Activated naive CD4-positive, alpha-beta T cell treated with anti-CD3 and anti-CD28 coated beads, Interleukin-2, amount 50 U/mL, for 16 hours (primary cell): Measurements from ENCODE around the gene NTN3.
"Not testable (repeated sequence)": the region's sequence is repeated elsewhere in the genome, so short reads cannot be mapped to it uniquely, and the experiment has no call there.

Source experiments
- DNase-seq: peaks from one replicate; pipeline ENCODE4 v3.0.0-alpha.2; 2020

NTN3 gene

DNA sequence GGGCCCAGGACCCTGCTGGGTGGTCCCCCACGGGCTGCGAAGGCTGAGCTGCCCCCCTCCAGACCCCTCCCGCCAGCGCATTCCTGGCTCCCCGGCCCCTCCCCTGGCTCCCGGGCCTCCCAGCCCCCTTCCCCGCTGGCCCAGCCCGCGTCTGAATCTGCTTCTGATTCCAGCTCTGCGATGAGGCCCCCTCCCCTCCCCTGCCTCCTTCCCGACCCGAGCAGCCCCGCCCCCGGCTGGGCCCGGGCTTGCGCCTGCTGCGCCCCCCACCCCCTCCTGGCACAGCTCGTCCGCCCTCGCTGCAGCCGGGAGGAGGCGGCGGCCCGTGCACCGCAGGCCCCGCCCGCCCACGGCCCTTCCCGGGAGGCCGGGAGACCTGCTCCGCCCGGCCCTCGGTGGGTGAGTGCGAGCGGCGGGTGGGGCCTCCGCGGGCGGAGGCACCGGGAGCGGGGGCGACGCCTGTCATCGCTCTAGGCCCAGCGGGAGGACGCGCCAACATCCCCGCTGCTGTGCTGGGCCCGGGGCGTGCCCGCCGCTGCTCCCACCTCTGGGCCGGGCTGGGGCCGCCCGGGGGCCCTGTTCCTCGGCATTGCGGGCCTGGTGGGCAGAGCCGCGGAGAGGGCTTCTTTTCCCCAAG is at the start of gene NTN3:
Gene NTN3, plus strand, starts transcription at position 282 of the 637 bp plus-strand sequence. CDS start 405 bp downstream, outside the sequence.
- no peak for DNase-seq

DNA sequence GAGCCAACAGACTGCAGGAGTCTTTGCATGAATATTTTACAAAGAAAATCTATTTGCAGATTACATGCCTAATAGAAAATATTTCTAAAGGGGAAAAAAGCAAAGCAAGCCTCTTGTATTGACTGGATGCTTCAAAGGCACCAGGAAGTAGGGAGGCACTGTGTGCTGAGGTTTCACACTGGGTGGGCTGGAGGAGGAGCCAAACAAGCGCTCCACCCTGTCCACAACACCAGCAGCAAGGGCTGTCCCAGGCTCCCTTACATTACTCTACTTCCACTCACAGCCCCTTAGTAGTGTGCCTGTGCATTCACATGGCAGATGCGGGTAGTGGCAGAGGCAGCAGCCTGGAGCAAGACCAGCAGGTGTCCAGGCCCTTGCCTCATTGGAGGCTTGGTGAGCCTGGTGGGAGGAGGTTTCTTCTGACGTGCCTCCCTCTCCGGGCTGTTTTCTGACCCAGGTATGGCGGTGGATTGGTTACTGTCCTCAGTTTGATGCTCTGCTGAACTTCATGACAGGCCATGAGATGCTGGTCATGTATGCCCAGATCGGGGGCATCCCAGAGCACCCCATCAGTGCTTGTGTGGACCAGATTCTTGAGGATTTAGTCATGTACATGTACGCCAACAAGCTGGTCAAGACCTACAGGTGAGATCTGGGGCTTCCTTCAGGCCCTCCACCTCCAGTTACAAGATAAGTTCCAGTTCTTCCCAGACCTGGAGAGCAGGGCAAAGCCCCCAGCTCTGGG is 48.8 kb upstream of the NTN3 start:
- DNase-seq: no peak

DNA sequence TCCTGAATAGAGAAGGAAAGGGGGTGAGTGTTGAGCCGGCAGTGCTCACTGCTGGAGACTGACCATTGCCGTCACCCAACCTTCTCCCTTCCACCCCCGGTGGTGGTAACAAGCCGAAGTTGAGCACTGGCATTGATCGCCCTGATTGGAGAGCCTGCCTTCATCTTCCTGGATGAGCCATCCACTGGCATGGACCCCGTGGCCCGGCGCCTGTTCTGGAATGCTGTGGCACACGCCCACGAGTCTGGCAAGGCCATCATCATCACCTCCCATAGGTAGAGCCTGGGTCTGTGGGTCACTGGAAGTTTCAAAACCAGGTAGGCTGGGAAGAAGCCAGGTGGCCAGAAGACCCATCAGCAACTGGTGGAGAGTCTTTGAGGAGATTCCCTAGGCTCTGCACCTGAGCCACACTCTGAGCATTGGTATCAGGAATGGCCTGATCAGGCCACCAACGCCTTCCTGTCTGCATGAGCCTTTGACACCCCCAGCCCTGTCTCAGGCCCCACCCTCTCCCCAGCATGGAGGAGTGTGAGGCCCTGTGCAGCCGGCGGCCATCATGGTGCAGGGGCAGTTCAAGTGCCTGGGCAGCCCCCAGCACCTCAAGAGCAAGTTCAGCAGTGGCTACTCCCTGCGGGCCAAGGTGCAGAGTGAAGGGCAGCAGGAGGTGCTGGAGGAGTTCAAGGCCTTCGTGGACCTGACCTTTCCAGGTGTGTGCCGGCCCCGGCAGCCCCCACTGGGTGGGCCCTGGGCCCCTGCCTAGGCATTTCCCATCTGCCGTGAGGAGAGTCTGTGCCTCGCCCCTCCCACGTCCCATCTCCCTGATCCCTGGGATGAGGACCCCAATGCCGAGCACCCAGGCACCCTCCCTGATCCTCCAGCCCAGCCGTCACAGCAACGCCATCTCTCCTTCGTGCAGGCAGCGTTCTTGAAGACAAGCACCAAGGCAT is 46.8 kb upstream of the NTN3 start:
- no peak for DNase-seq

DNA sequence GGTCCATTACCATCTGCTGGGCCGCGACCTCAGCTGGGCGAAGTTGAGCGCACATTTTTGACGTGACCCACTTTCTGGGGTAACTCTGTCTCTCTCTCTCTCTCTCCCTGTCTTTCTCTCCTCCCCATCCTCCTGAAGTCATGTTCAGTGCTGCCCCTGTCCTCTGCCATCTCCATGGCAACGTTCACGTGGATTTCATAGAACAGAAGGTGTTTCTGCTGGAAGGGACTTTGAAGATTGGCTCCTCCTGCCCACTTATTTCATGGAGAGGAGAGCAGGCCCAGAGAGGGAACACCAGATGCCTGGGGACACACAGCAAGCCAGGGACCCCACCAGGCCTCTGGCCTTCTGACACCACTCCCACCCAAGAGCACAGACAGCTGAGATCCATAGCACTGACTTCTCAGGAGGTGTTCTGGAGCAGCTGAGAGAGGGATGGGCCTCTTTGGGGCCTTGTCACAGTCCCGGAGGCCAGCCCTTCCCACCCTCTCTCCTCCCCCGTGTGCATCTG is 46.0 kb upstream of the NTN3 start:
- DNase-seq: no peak

DNA sequence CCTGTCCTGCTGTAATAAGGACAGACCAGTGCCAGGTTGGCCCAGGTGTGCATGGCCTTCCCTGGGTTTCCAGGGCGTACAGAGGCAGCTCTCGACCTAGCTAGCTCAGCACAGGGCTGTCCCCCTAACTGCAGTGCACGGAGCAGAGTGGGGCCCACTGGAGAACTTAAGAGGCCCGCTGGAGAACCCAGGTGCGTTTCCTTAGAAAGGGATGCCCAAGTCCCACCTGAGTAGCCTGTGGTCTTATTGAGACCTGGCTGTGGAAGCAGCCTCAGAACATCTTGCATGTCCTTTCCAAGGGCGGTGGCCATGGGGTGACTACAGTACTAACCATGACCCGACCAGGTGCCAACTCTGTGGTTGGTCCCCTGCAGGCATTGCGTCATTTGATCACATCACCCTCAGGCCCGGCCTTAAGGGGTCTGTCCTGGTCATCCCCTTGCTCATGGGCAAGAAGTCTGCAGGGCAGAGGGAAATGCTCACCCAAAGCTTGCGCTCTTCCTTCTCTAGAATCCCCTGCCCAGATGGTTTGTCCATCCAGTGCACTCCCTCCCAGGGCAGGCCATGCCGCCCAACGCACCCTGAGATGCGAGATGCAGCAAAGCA is 45.2 kb upstream of the NTN3 start:
- DNase-seq: no peak

DNA sequence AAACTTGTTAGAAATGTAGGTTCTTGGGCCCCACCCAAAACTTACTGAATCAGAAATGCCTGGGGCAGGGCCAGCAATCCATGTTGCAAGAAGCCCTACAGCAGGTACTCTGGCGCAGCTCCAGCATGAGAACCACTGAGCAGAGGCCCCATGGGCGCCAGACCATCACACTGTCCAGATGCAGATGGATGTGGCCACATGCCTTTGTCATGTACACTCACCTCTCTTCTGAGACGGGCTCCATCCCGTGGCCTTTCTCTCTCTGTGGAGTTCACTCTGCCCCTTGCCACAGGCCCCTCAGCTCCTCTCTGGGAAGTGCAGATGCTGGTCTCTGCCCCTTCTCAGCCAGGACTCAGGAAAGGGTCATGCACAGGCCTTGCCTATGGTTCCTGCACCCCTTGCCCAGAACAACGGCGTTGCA is 44.1 kb upstream of the NTN3 start:
- DNase-seq: no peak

DNA sequence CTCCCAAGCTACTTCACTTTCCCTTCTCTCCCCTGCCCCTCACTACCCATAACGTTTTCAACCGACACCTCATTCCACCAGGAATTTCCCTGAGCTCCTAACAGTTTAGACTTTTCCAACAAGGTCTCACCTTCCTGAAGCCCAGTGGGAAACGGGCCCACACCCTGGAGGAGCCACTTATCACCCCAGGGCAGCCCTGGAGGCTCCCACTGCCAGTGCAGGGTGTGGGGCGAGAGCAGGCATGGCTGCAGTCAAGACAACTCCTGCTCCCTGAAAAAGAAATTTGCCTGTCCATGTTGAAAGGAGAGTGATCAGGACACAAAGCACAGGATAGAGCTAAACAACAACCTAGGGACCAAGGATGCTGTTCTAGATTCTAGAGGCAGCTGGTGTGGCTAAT is 43.6 kb upstream of the NTN3 start:
- DNase-seq: no peak

DNA sequence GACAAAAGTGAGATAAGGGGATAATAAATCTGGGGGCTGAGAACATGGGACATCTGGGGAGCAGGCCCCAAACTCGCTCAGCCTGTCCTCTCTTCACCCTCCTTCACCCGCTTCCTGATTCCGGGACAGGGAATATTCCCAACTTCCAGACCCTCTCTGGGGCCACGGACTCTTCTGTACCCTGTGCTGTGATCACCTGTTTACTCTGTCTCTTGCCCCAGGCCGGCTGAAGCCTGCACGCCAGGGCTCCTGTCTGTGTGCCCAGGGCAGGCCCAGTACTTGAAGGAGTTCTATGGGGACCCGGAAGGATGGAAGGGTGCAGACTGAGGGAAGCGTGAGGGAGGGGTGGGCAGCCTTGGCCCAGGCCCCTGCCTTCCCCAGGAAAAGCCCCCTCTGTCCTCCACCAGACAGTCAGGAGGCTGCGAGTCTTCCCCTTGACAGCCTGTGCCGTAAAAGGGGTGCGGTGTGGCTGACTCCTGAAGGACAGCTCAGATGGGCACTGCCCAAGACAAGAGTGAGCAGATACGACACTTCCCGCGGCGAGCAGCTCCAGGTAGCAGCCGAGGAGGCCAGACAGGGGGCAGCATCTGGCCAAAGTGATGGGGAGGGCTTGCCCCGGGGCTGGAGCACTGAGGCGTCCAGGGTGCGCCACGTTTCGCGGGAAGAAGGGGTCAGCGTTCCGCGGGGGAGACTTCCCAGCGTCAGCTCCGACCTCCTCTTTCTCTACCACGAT is 42.9 kb upstream of the NTN3 start:
- DNase-seq: no peak

DNA sequence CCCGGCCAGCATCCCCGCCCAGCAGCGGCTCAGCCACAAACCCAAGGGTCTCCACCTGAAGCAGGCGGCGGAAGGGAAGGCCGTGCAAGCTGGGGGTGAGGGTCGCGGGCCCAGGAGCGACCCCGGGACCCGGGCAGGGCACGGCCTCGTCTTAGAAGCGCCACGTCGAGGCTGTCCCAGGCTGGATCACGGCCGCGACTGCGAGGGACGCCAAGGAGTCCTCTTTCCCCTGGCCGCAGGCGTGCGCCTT is 42.4 kb upstream of the NTN3 start:
- DNase-seq: no peak

DNA sequence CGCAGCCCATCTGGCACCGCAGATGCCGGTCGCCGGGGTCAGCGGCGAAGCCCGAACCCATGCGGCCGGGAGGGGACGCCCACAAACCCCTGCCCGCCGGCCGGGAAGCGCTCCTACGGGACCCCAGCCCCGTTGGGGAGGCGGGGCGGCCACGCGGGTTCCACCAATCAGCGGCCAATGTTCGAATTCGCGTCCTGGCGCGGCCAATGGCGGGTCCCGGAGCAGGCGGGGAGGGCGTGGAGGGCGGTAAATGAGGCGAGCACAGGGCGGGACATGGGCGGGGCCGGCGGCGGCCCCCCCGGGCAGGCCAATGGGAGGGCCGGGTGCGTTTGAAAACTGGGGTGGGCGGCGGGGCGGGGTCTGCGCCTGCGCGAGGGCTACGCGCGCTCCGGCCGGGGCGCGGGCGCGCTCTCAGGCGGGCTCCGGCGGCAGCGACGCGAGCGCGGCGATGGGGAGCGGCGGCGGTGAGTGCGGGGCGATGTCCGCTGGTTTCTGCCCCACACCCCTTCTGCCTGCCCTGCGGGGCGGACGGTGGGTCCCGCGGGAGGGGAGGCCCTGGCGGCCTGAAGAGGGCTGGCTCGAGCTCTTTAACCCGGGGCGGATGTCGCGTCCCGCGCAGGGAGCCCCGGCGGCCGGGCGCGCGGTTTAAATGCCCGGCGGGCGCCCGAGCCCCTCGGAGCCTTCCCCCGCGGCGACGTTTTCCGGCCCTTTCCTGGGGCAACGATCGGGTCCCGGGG is 41.9 kb upstream of the NTN3 start, which contains the start of gene CCNF:
Gene CCNF, plus strand, starts transcription at position 414 of the 737 bp plus-strand sequence. Its CDS starts 35 bp downstream, at position 449.
- peak; percentile 99 for DNase-seq

DNA sequence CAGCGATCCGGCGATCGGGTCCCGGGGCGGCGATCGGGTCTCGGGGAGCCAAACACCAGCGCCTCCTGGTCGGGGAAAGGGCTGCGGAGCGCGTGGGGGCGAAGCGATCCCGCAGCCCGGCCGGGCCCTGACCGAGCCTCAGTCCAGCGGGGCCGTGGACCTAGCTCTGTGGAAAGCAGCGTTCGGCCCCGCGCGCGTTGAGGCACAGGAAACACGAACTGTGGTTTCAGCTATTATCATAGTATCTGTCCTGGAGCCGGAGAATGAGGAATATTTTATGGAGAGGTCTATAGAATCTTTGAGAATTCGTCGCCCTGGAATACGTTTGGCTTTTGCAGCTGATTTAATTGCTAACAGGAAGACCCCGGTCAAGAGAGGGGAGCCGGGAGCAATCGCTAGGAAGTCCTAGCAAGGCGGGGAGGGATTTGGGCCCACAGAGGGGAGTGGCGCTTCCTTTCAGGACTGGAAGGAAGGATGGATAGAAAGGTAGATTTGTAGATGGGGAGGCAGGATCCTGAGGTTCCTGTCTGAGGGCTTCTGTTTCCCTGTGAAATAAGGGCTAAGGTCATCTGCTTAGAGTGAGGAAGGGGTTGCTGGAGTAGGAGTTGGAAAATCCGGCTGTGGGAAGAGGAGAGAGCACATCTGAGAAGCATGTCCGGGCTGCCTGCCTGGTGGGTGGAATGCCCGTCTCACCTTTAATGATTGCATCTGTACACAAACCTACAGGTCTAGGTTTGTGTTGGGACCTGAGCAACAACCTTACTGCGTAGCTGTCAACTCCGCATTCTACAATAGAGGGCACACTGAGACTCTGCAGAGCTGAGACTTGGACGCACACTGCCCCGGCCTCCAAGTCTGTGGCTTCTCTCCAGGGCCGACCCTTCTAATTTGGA is 41.1 kb upstream of the NTN3 start:
- DNase-seq: no peak

DNA sequence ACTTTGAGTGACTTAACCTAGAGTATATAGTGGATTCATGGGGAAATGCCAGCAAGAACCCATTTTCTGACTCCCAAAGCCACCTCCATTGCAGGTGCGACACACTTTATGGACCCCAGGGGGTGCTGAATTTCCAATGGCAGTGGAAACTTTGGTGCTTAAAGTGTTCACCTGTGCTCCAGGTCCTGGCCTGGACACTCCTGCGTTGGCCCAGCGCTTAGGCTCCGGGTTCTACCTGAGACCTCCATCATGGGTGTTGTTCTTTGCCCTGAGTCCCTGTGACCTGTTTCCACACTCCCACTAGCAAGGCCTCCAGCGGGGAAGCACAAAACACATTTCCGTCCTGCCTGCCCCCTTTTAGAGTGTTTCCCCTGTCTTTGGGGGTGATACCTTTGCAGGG is 38.8 kb upstream of the NTN3 start:
- DNase-seq: no peak

DNA sequence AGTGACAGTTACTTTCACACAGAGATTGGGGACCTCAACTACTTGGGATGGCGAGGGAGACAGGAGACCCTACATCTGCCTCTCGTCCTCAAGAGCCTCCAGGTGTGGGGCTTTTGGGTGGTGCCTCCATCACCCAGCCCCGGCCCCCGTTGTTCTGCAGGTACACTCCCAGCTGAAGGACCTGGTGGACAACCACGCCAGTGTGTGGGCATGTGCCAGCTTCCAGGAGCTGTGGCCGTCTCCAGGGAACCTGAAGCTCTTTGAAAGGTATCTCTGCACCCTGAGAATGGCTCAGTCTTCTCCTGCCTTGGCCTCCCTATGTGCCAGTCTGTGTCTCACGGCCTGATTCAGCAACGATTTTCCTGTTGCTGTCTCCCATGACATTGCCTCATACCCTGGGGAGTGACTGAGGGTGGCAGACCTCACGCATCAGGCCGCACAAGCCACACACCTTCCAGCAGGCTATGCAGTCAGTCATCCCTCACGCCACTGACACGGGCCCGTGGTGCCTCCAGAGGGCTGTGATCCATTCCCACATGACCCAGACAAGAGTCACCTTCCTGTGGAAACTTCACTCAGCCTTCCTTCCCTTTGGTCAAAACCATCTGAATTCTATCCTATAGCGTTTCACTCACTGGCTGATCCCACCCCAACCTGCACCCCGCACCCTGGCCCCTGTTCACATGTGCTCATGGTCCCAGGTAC is 38.1 kb upstream of the NTN3 start:
- DNase-seq: no peak

DNA sequence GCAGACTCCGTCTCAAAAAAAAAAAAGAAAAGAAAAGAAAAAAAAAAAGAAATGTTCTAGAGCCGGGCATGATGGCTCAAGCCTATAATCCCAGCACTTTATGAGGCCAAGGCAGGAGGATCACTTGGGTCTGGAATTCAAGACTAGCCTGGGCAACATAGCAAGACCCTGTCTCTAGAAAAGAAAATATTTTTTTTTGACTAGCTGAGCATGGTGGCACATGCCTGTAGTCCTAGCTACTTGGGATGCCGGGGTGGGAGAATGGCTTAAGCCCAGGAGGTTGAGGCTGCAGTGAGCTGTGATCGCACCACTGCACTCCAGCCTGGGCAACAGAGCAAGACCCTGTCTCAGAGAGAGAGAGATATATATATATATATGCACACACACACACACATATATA is 35.9 kb upstream of the NTN3 start:
- not testable (repeated sequence) for DNase-seq

DNA sequence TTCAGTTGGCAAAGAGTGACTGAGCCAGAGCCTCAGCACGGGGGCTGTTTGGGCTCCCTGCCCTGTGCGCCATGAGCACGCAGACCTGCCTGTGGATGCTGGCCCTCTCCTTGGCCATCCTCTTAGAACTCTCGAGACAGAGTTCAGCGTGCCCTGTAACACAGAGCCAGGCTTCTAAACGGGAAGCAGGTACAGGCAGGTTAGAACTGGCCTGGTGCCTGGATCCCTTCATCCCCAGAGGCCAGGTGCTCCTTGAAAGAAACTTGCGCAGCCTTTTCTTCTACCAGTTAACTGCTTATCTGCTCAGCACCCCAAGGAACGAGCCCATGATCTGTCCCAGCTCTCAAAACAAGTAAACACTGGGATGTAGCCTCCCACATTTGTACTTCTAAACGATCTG is 35.0 kb upstream of the NTN3 start:
- DNase-seq: no peak

DNA sequence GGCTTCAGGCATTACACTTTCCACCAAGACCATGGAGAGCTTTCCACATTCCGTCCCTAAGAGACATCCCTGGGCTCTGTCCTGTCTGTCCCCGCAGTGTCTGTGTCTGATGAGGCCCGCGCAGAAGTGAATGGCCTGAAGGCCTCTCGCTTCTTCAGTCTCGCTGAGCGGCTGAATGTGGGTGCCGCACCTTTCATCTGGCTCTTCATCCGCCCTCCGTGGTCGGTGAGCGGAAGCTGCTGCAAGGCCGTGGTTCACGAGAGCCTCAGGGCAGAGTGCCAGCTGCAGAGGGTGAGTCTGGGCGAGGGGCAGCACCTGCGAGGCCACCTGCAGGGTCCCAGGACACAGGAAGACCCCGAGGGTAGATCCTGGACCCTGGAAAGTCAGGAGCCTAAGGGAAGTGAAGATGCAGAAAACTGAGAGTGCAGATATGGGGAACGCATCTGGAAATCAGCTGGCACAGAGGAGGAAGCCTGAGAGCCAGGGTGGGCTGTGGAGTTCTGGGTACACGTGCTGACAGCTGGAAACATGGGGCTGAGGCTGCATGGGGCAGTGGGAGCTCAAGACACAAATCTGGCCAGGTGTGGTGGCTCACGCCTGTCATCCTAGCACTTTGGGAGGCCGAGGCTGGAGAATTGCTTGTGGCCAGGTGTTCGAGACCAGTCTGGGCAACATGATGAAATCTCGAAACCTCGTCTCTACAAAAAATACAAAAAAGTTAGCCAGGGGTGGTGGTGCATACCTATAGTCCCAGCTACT is 33.9 kb upstream of the NTN3 start:
- DNase-seq: no peak

DNA sequence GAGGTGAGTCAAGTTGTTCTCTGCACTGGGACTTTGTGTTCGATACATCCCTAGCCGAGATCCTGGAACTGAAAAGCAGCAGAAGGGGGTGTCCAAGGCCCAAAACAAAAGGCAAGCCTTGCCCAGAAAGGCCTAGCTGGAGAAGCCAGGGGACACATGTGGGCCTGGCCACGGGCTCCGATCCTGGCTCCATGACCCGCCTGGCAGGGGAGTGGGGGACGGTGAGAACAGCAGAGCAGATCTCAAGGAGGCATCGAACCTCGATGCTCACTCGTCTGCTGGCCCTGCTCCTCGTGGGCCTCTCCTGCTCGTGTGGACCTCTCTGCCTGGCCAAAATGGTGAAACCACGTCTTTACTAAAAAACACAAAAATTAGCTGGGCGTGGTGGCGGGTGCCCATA is 33.0 kb upstream of the NTN3 start:
- DNase-seq: no peak

DNA sequence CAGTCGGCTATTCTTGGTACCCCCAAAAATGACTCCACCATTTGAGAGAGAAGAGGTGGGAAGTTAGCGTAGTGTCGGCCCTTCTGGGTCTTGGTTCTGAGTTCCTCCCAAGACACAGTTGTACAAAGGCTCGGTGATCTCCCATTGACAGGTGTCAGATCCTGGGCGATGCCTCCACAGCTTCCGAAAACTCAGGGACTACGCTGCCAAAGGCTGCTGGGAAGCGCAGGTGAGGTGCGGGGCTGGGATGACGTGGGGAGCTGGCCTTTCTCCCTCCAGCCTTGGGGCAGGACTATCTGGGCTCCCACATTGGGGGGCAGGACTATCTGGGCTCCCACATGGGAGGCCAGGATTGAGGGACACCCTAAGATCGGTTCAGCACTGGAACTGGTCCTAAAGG is 31.5 kb upstream of the NTN3 start:
- no peak for DNase-seq
